ENCODE measurements around the gene PRUNE2. TPM values are rescaled to one million over a fixed set of nuclear protein-coding genes. Genes with fewer than 3 reads are reported as not detected.

PRUNE2 gene
- total RNA-seq, 1 experiment from 2014 or later: 3.5 TPM

GRCh38 chr9:76759732-76760131, 146.2 kb downstream of the PRUNE2 start:
- no TSS peak for BruUV-seq (replicated peaks)
- no peaks in the 10 kb centered on the region for H3K36me3 ChIP-seq (ENCODE audit: control insufficient read depth, insufficient read depth, low read length)
- H3K4me1 Mint-ChIP-seq (ENCODE audit: low read depth, unreplicated experiment): no peaks in the 10 kb centered on the region
- no peak overlapping the region for H3K4me3 ChIP-seq (ENCODE audit: low read depth, low read length)
- DNase-seq: no peak
- no peaks in the 10 kb centered on the region for H3K27me3 Mint-ChIP-seq (ENCODE audit: insufficient read depth, unreplicated experiment)
- no peaks in the 10 kb centered on the region for H3K9me3 ChIP-seq
- intact Hi-C loops (cut with micrococcal nuclease; ENCODE audit: unreplicated experiment): loop anchor here (5.0 kb wide), 1 partner anchor 43 kb away; no protein-coding TSS in a partner anchor
- no peak overlapping the region for H3K27ac Mint-ChIP-seq (ENCODE audit: unreplicated experiment)
- no peaks in the 10 kb centered on the region for H3K4me1 ChIP-seq
- POLR2A ChIA-PET: interaction anchor here (0.5 kb wide), 1 partner anchor 82 kb away, joined by 3 read pairs; no protein-coding TSS in a partner anchor
- H3K4me3 Mint-ChIP-seq (ENCODE audit: unreplicated experiment): no peak overlapping the region
- H3K9me3 Mint-ChIP-seq (ENCODE audit: unreplicated experiment): no peaks in the 10 kb centered on the region
- H3K27me3 ChIP-seq (replicated peaks; ENCODE audit: control insufficient read depth, insufficient read depth, low read length): no peaks in the 10 kb centered on the region
- TF ChIP-seq CTCF (IDR thresholded peaks at IDR 0.05; ENCODE audit: insufficient read depth in 1 of 2, low read depth in 1 of 2, low read length in 1 of 2, severe bottlenecking in 1 of 2, unreplicated experiment in 1 of 2): no peak
- CTCF ChIA-PET: no interaction called here
- no peaks in the 10 kb centered on the region for H3K36me3 Mint-ChIP-seq (ENCODE audit: insufficient read depth, unreplicated experiment)

DNA sequence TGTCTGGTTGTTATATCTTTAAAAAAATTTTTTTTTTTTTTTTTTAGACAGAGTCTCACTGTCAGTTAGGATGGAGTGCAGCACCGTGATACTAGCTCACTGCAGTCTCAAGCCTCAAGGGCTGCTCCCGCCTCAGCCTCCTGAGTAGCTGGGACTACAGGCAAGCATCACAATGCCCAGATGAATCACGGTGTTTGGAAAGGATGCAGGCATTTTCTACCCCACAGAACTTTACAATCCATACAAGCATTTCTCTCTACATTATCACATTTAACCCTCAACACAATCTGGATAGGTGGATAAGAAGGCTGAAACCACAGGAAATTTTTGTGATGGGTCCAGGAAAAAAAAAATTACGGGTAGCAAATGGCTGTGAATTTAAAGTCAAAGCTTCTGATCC, 147.4 kb downstream of the PRUNE2 start:
- no peaks in the 10 kb centered on the region for H3K36me3 Mint-ChIP-seq (ENCODE audit: insufficient read depth, unreplicated experiment)
- no peaks in the 10 kb centered on the region for H3K27me3 Mint-ChIP-seq (ENCODE audit: insufficient read depth, unreplicated experiment)

GRCh38 chr9:76756941-76757673, 148.8 kb downstream of the PRUNE2 start:
- CTCF ChIA-PET: no interaction called here
- no peaks in the 10 kb centered on the region for H3K27me3 ChIP-seq (replicated peaks; ENCODE audit: control insufficient read depth, insufficient read depth, low read length)
- H3K4me1 ChIP-seq: no peaks in the 10 kb centered on the region
- no peak overlapping the region for H3K4me3 Mint-ChIP-seq (ENCODE audit: unreplicated experiment)
- intact Hi-C loops (cut with micrococcal nuclease; ENCODE audit: unreplicated experiment): no loop called here
- DNase-seq: no peak
- BruUV-seq (replicated peaks): no TSS peak
- H3K4me1 Mint-ChIP-seq (ENCODE audit: low read depth, unreplicated experiment): no peaks in the 10 kb centered on the region
- H3K27ac Mint-ChIP-seq (ENCODE audit: unreplicated experiment): no peak overlapping the region
- TF ChIP-seq CTCF (IDR thresholded peaks at IDR 0.05; ENCODE audit: insufficient read depth in 1 of 2, low read depth in 1 of 2, low read length in 1 of 2, severe bottlenecking in 1 of 2, unreplicated experiment in 1 of 2): no peak
- no peaks in the 10 kb centered on the region for H3K27me3 Mint-ChIP-seq (ENCODE audit: insufficient read depth, unreplicated experiment)
- no peaks in the 10 kb centered on the region for H3K36me3 ChIP-seq (ENCODE audit: control insufficient read depth, insufficient read depth, low read length)
- H3K4me3 ChIP-seq (ENCODE audit: low read depth, low read length): no peak overlapping the region
- no peaks in the 10 kb centered on the region for H3K9me3 Mint-ChIP-seq (ENCODE audit: unreplicated experiment)
- no peaks in the 10 kb centered on the region for H3K9me3 ChIP-seq
- no peaks in the 10 kb centered on the region for H3K36me3 Mint-ChIP-seq (ENCODE audit: insufficient read depth, unreplicated experiment)
- POLR2A ChIA-PET: no interaction called here

More for the DNA sequence above, 147.4 kb downstream of the PRUNE2 start:
- TF ChIP-seq CTCF (IDR thresholded peaks at IDR 0.05; ENCODE audit: insufficient read depth in 1 of 2, low read depth in 1 of 2, low read length in 1 of 2, severe bottlenecking in 1 of 2, unreplicated experiment in 1 of 2): no peak
- no TSS peak for BruUV-seq (replicated peaks)
- Mint-ChIP-seq H3K9me3 (ENCODE audit: unreplicated experiment) (no peaks in the 10 kb centered on the region), H3K27ac (ENCODE audit: unreplicated experiment) (no peak overlapping the region), H3K4me1 (ENCODE audit: low read depth, unreplicated experiment) (no peaks in the 10 kb centered on the region), H3K4me3 (ENCODE audit: unreplicated experiment) (no peak overlapping the region)
- Histone ChIP-seq H3K9me3 (no peaks in the 10 kb centered on the region), H3K4me3 (ENCODE audit: low read depth, low read length) (no peak overlapping the region), H3K36me3 (ENCODE audit: control insufficient read depth, insufficient read depth, low read length) (no peaks in the 10 kb centered on the region), H3K27me3 (replicated peaks; ENCODE audit: control insufficient read depth, insufficient read depth, low read length) (no peaks in the 10 kb centered on the region), H3K4me1 (no peaks in the 10 kb centered on the region)
- no peak for DNase-seq
- ChIA-PET CTCF (no interaction called here), POLR2A (no interaction called here)
- intact Hi-C loops (cut with micrococcal nuclease; ENCODE audit: unreplicated experiment): no loop called here

Data from Caco-2 (cell line).